Karpas-422 (cell line): ENCODE data around the gene TMEM52. TPM values are rescaled to one million over a fixed set of nuclear protein-coding genes. Genes with fewer than 3 reads are reported as not detected.

ENCODE experiments used
- DNase-seq: peaks from one replicate; pipeline ENCODE4 v3.0.0-alpha.2; 2015
- H2AFZ ChIP-seq: fragments of 200-600 bp; sonication (generic); 2 replicates; pipeline ENCODE4 v1.6.1; 2014; ENCODE audit warnings: antibody characterized with exemption, low read length, mixed read lengths
- H3K27ac ChIP-seq: fragments of 200-600 bp; sonication (generic); 2 replicates; pipeline ENCODE4 v1.5.1; 2014; ENCODE audit warnings: mild to moderate bottlenecking, low read length, moderate library complexity
- H3K27me3 ChIP-seq: fragments of 200-600 bp; sonication (generic); 2 replicates; pipeline ENCODE4 v1.6.1; 2014; ENCODE audit warnings: low read length, mixed read lengths
- H3K36me3 ChIP-seq: fragments of 200-600 bp; sonication (generic); 2 replicates; pipeline ENCODE4 v1.6.1; 2014; ENCODE audit warnings: low read length, mixed read lengths; ENCODE audit not compliant: insufficient read depth
- H3K4me1 ChIP-seq: fragments of 200-600 bp; sonication (generic); 2 replicates; pipeline ENCODE4 v1.6.1; 2014; ENCODE audit warnings: mild to moderate bottlenecking, low read length, mixed read lengths
- H3K4me2 ChIP-seq: fragments of 200-600 bp; sonication (generic); 2 replicates; pipeline ENCODE4 v1.6.1; 2014; ENCODE audit warnings: low read length, low read depth, mild to moderate bottlenecking; ENCODE audit not compliant: poor library complexity, severe bottlenecking
- H3K4me3 ChIP-seq: fragments of 200-600 bp; sonication (generic); 2 replicates; pipeline ENCODE4 v1.5.1; 2014; ENCODE audit warnings: mild to moderate bottlenecking, antibody characterized with exemption, low read length, mixed read lengths
- H3K79me2 ChIP-seq: fragments of 200-600 bp; sonication (generic); 2 replicates; pipeline ENCODE4 v1.6.1; 2014; ENCODE audit warnings: mild to moderate bottlenecking, low read length, mixed read lengths
- H3K9ac ChIP-seq: fragments of 200-600 bp; sonication (generic); 2 replicates; pipeline ENCODE4 v1.6.0; 2014; ENCODE audit warnings: low read length
- H3K9me2 ChIP-seq: fragments of 200-600 bp; sonication (generic), shearing (Covaris generic); replicated peaks from 2 replicates; pipeline ENCODE4 v1.6.0; 2014; ENCODE audit warnings: mild to moderate bottlenecking, low read length, moderate library complexity; ENCODE audit not compliant: insufficient read depth
- H3K9me3 ChIP-seq: fragments of 300-700, 200-600 bp; sonication (generic); 2 replicates; pipeline ENCODE4 v1.6.1; 2014; ENCODE audit warnings: low read length, mixed read lengths
- H4K20me1 ChIP-seq: fragments of 200-600 bp; sonication (generic); 2 replicates; pipeline ENCODE4 v1.6.1; 2014; ENCODE audit warnings: mild to moderate bottlenecking, antibody characterized with exemption, low read length, low read depth; ENCODE audit not compliant: insufficient read depth
- total RNA-seq: library from RNA; depleted of rRNA; stranded (reverse); fragments of >200 nt; shearing (Covaris generic); gene quantifications from 2 replicates; pipeline ENCODE4 v1.2.3, GENCODE V29; 2014; ENCODE audit warnings: low replicate concordance

TMEM52 gene
- total RNA-seq, 1 experiment from 2014 or later: not detected

- no peak overlapping the region for H2AFZ ChIP-seq
- no peaks in the 10 kb centered on the region for H3K36me3 ChIP-seq
- H3K9me2 ChIP-seq: no peaks in the 10 kb centered on the region
- H4K20me1 ChIP-seq: 0 out of 2 replicates have a peak, but pooled peaks cover 4% of the 10 kb centered on the region
- no peak for DNase-seq
- H3K27me3 ChIP-seq: no peaks in the 10 kb centered on the region
- H3K4me2 ChIP-seq: no peak overlapping the region
- no peak overlapping the region for H3K4me3 ChIP-seq
- no peaks in the 10 kb centered on the region for H3K79me2 ChIP-seq
- H3K27ac ChIP-seq: no peak overlapping the region
- no peaks in the 10 kb centered on the region for H3K9me3 ChIP-seq
- no peak overlapping the region for H3K9ac ChIP-seq
- H3K4me1 ChIP-seq: peaks cover 9% of the 10 kb centered on the region
These were observed 2.2 kb downstream of the TMEM52 start for GRCh38 chr1:1916851-1917251.

GRCh38 chr1:1915911-1916840 is 2.9 kb downstream of the TMEM52 start:
- Histone ChIP-seq H3K4me3 (no peak overlapping the region), H3K9ac (no peak overlapping the region), H4K20me1 (0 out of 2 replicates have a peak, but pooled peaks cover 4% of the 10 kb centered on the region), H3K79me2 (no peaks in the 10 kb centered on the region), H3K9me2 (no peaks in the 10 kb centered on the region), H3K9me3 (no peaks in the 10 kb centered on the region), H3K4me2 (no peak overlapping the region), H3K27ac (no peak overlapping the region), H2AFZ (no peak overlapping the region), H3K4me1 (peaks cover 9% of the 10 kb centered on the region), H3K27me3 (no peaks in the 10 kb centered on the region), H3K36me3 (no peaks in the 10 kb centered on the region)
- no peak for DNase-seq

- H3K27me3 ChIP-seq: no peaks in the 10 kb centered on the region
- H4K20me1 ChIP-seq: 0 out of 2 replicates have a peak, but pooled peaks cover 4% of the 10 kb centered on the region
- no peak within 1 kb of the TSS for H3K9ac ChIP-seq
- no peak within 1 kb of the TSS for H2AFZ ChIP-seq
- H3K36me3 ChIP-seq: no peaks in the 10 kb centered on the region
- peaks cover 9% of the 10 kb centered on the region for H3K4me1 ChIP-seq
- no peaks in the 10 kb centered on the region for H3K9me2 ChIP-seq
- H3K4me3 ChIP-seq: no peak within 1 kb of the TSS
- H3K9me3 ChIP-seq: no peaks in the 10 kb centered on the region
- H3K4me2 ChIP-seq: no peak within 1 kb of the TSS
- no peak for DNase-seq
- no peak within 1 kb of the TSS for H3K27ac ChIP-seq
- H3K79me2 ChIP-seq: no peaks in the 10 kb centered on the region
These were observed 3.9 kb downstream of the TMEM52 start, which contains the start of gene CALML6 for GRCh38 chr1:1914971-1915692. Gene CALML6, plus strand, starts transcription at chr1:1915260. Its CDS starts 21 bp downstream, at chr1:1915281.

GRCh38 chr1:1914101-1914970 is 4.7 kb downstream of the TMEM52 start:
- Histone ChIP-seq H3K36me3 (no peaks in the 10 kb centered on the region), H4K20me1 (0 out of 2 replicates have a peak, but pooled peaks cover 4% of the 10 kb centered on the region), H3K4me3 (no peak overlapping the region), H3K9me3 (no peaks in the 10 kb centered on the region), H3K27ac (no peak overlapping the region), H3K79me2 (no peaks in the 10 kb centered on the region), H3K9ac (no peak overlapping the region), H3K27me3 (no peaks in the 10 kb centered on the region), H3K4me1 (peaks cover 9% of the 10 kb centered on the region), H3K9me2 (no peaks in the 10 kb centered on the region), H2AFZ (no peak overlapping the region), H3K4me2 (no peak overlapping the region)
- no peak for DNase-seq

- Histone ChIP-seq H4K20me1 (no peaks in the 10 kb centered on the region), H3K9me3 (no peaks in the 10 kb centered on the region), H3K4me2 (no peak overlapping the region), H3K4me3 (no peak overlapping the region), H3K9me2 (no peaks in the 10 kb centered on the region), H3K79me2 (0 out of 2 replicates have a peak, but pooled peaks cover 5% of the 10 kb centered on the region), H3K4me1 (peaks cover 28% of the 10 kb centered on the region), H2AFZ (no peak overlapping the region), H3K9ac (no peak overlapping the region), H3K36me3 (no peaks in the 10 kb centered on the region), H3K27ac (no peak overlapping the region), H3K27me3 (no peaks in the 10 kb centered on the region)
- no peak for DNase-seq
These were observed 7.6 kb downstream of the TMEM52 start for GRCh38 chr1:1911350-1912041.

GRCh38 chr1:1910651-1911331 is 8.3 kb downstream of the TMEM52 start:
- Histone ChIP-seq H2AFZ (no peak overlapping the region), H3K36me3 (no peaks in the 10 kb centered on the region), H3K9me3 (no peaks in the 10 kb centered on the region), H3K9ac (no peak overlapping the region), H4K20me1 (no peaks in the 10 kb centered on the region), H3K9me2 (no peaks in the 10 kb centered on the region), H3K27ac (no peak overlapping the region), H3K4me1 (peaks cover 34% of the 10 kb centered on the region), H3K4me2 (no peak overlapping the region), H3K27me3 (no peaks in the 10 kb centered on the region), H3K4me3 (no peak overlapping the region), H3K79me2 (0 out of 2 replicates have a peak, but pooled peaks cover 5% of the 10 kb centered on the region)
- DNase-seq: no peak

GRCh38 chr1:1910033-1910465 is 9.0 kb downstream of the TMEM52 start:
- DNase-seq: no peak
- H3K4me2 ChIP-seq: no peak overlapping the region
- no peak overlapping the region for H3K27ac ChIP-seq
- H3K4me1 ChIP-seq: peaks cover 34% of the 10 kb centered on the region
- no peaks in the 10 kb centered on the region for H3K36me3 ChIP-seq
- H3K9me2 ChIP-seq: no peaks in the 10 kb centered on the region
- no peak overlapping the region for H3K4me3 ChIP-seq
- no peaks in the 10 kb centered on the region for H3K9me3 ChIP-seq
- no peaks in the 10 kb centered on the region for H3K27me3 ChIP-seq
- H4K20me1 ChIP-seq: no peaks in the 10 kb centered on the region
- 0 out of 2 replicates have a peak, but pooled peaks cover 5% of the 10 kb centered on the region for H3K79me2 ChIP-seq
- H3K9ac ChIP-seq: no peak overlapping the region
- H2AFZ ChIP-seq: no peak overlapping the region
